MM.1S (cell line): Measurements from ENCODE around the gene DLGAP1.
"Not testable (repeated sequence)": the region's sequence is repeated elsewhere in the genome, so short reads cannot be mapped to it uniquely, and the experiment has no call there.

ENCODE experiments used
- DNase-seq: peaks from one replicate; pipeline ENCODE4 v3.0.0-alpha.2; 2015
- H2AFZ ChIP-seq: fragments of 300-600 bp; sonication (generic); 2 replicates; pipeline ENCODE4 v1.6.0; 2016; ENCODE audit warnings: antibody characterized with exemption, low read length
- H3F3A ChIP-seq: fragments of 300-600 bp; sonication (generic); 2 replicates; pipeline ENCODE4 v1.6.1; 2016; ENCODE audit warnings: mild to moderate bottlenecking, antibody characterized with exemption, low read length, moderate library complexity, mixed read lengths; ENCODE audit not compliant: insufficient read depth
- H3K27ac ChIP-seq: fragments of 300-600 bp; sonication (generic); 2 replicates; pipeline ENCODE4 v1.5.1; 2016; ENCODE audit warnings: mild to moderate bottlenecking, low read length
- H3K27me3 ChIP-seq: fragments of 300-600 bp; sonication (generic); replicated peaks from 2 replicates; pipeline ENCODE4 v1.6.0; 2016; ENCODE audit warnings: low read length; ENCODE audit not compliant: insufficient read depth
- H3K36me3 ChIP-seq: fragments of 300-600 bp; sonication (generic); replicated peaks from 2 replicates; pipeline ENCODE4 v1.6.1; 2016; ENCODE audit warnings: mild to moderate bottlenecking, low read length, mixed read lengths; ENCODE audit not compliant: insufficient read depth
- H3K4me1 ChIP-seq: fragments of 300-600 bp; sonication (generic); 2 replicates; pipeline ENCODE4 v1.6.1; 2016; ENCODE audit warnings: low read length, mixed read lengths
- H3K4me2 ChIP-seq: fragments of 300-600 bp; sonication (generic); 2 replicates; pipeline ENCODE4 v1.6.0; 2016; ENCODE audit warnings: low read depth, low read length
- H3K4me3 ChIP-seq: fragments of 300-600 bp; sonication (generic); 2 replicates; pipeline ENCODE4 v1.5.1; 2016; ENCODE audit warnings: low read length, mixed read lengths
- H3K79me2 ChIP-seq: fragments of 300-600 bp; sonication (generic); 2 replicates; pipeline ENCODE4 v1.6.1; 2016; ENCODE audit warnings: mixed run types, low read length, mixed read lengths
- H3K9ac ChIP-seq: fragments of 300-600 bp; sonication (generic); 2 replicates; pipeline ENCODE4 v1.6.1; 2016; ENCODE audit warnings: low read length, mixed read lengths
- H3K9me2 ChIP-seq: fragments of 300-600 bp; sonication (generic); replicated peaks from 2 replicates; pipeline ENCODE4 v1.6.1; 2016; ENCODE audit warnings: mild to moderate bottlenecking, low read length, mixed read lengths; ENCODE audit not compliant: insufficient read depth
- H3K9me3 ChIP-seq: fragments of 300-600 bp; sonication (generic); replicated peaks from 2 replicates; pipeline ENCODE4 v1.6.1; 2016; ENCODE audit warnings: mild to moderate bottlenecking, low read length, mixed read lengths; ENCODE audit not compliant: insufficient read depth
- H4K20me1 ChIP-seq: fragments of 300-600 bp; sonication (generic); 2 replicates; pipeline ENCODE4 v1.6.1; 2016; ENCODE audit warnings: mild to moderate bottlenecking, low read length, moderate library complexity, mixed read lengths; ENCODE audit not compliant: insufficient read depth
- EZH2 ChIP-seq: fragments of 300-600 bp; sonication (generic); optimal IDR thresholded peaks from 2 replicates; pipeline ENCODE3; 2017; ENCODE audit warnings: low read depth, mild to moderate bottlenecking, antibody characterized with exemption, low read length, mixed read lengths
- EZH2phosphoT487 ChIP-seq: fragments of 300-600 bp; sonication (generic); IDR thresholded peaks from 2 replicates; pipeline ENCODE4 v1.6.1; 2018; ENCODE audit warnings: antibody characterized with exemption, low read length
- TF ChIP-seq, protein P1 (sequence below): fragments of 300-600 bp; sonication (generic); IDR thresholded peaks from 2 replicates; pipeline ENCODE4 v1.5.1; 2016; ENCODE audit warnings: antibody characterized with exemption, low read length, mixed read lengths

Gene DLGAP1

DNA sequence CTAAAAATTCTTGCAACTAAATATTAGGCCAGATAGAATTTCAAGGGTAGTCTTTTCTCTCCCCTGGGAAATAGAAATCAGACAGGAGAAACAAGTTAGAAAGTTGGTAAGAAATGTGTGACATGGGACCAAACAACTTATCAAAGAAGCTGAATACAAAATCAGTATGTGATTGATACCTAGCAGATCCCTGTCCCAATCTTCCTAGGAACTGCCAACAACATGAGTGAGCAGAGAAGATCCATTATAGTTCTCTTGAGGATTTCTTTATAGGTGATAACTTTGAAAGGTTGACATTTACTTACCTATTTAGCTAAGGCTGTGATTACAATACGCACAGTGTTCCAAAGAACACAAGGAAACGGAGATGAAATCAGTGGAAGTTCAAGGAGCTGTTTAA, 162.4 kb downstream of the DLGAP1 start:
- no peaks in the 10 kb centered on the region for H3K79me2 ChIP-seq
- no peaks in the 10 kb centered on the region for H3F3A ChIP-seq
- TF ChIP-seq, protein P1, sequence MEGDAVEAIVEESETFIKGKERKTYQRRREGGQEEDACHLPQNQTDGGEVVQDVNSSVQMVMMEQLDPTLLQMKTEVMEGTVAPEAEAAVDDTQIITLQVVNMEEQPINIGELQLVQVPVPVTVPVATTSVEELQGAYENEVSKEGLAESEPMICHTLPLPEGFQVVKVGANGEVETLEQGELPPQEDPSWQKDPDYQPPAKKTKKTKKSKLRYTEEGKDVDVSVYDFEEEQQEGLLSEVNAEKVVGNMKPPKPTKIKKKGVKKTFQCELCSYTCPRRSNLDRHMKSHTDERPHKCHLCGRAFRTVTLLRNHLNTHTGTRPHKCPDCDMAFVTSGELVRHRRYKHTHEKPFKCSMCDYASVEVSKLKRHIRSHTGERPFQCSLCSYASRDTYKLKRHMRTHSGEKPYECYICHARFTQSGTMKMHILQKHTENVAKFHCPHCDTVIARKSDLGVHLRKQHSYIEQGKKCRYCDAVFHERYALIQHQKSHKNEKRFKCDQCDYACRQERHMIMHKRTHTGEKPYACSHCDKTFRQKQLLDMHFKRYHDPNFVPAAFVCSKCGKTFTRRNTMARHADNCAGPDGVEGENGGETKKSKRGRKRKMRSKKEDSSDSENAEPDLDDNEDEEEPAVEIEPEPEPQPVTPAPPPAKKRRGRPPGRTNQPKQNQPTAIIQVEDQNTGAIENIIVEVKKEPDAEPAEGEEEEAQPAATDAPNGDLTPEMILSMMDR, result no peak
- TF ChIP-seq EZH2phosphoT487 (no peak), EZH2 (no peak)
- no peak overlapping the region for H3K27ac ChIP-seq
- H3K9me3 ChIP-seq, result no peaks in the 10 kb centered on the region
- no peaks in the 10 kb centered on the region for H3K4me1 ChIP-seq
- H2AFZ ChIP-seq, result no peak overlapping the region
- no peak for DNase-seq
- no peaks in the 10 kb centered on the region for H3K27me3 ChIP-seq
- no peak overlapping the region for H3K9ac ChIP-seq
- H3K9me2 ChIP-seq, result no peaks in the 10 kb centered on the region
- no peaks in the 10 kb centered on the region for H3K36me3 ChIP-seq
- H4K20me1 ChIP-seq, result no peaks in the 10 kb centered on the region
- no peak overlapping the region for H3K4me2 ChIP-seq
- no peak overlapping the region for H3K4me3 ChIP-seq

DNA sequence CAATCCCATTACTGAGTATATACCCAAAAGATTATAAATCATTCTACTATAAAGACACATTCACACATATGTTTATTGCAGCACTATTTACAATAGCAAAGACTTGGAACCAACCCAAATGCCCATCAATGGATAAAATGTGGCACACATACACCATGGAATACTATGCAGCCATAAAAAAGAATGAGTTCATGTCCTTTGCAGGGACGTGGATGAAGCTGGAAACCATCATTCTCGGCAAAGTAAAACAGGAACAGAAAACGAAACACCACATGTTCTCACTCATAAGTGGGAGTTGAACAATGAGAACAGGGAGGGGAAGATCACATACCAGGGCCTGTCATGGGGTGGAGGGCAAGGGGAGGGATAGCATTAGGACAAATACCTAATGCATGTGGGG, 167.8 kb downstream of the DLGAP1 start:
- not testable (repeated sequence) for H3K4me2 ChIP-seq, H3K27ac ChIP-seq, H3K4me1 ChIP-seq, H3K9ac ChIP-seq, H3F3A ChIP-seq, H3K36me3 ChIP-seq, H3K9me2 ChIP-seq, H2AFZ ChIP-seq, H3K79me2 ChIP-seq, H3K9me3 ChIP-seq, DNase-seq, H3K27me3 ChIP-seq, H4K20me1 ChIP-seq, H3K4me3 ChIP-seq

DNA sequence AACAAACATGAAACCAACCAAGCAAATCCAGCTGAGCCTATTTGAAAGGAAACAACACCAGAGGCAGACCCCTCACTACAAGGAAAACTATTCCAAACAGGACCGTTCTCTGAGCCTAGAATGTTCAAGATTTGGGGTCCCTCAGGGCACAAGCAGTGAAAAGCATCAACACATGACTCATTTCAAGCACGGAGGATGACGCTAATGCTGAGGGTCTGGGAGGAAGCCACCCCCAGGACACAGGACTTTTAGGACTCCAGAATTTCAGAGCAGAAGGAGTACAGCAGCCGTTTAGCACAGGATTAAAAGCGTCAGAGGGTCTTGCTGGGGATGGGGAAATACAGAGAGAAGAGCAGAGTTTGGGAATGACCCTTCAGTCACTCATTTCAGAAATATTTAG, 168.9 kb downstream of the DLGAP1 start:
- H2AFZ ChIP-seq, result no peak overlapping the region
- no peak overlapping the region for H3K4me3 ChIP-seq
- H3K27ac ChIP-seq, result no peak overlapping the region
- H3K9ac ChIP-seq, result no peak overlapping the region
- H3K4me2 ChIP-seq, result no peak overlapping the region
- H3K79me2 ChIP-seq, result no peaks in the 10 kb centered on the region
- no peak for DNase-seq
- no peaks in the 10 kb centered on the region for H3K27me3 ChIP-seq
- no peaks in the 10 kb centered on the region for H3K9me3 ChIP-seq
- H3K36me3 ChIP-seq, result no peaks in the 10 kb centered on the region
- H4K20me1 ChIP-seq, result no peaks in the 10 kb centered on the region
- TF ChIP-seq, protein P1, result no peak
- TF ChIP-seq EZH2 (no peak), EZH2phosphoT487 (no peak)
- no peaks in the 10 kb centered on the region for H3K4me1 ChIP-seq
- H3K9me2 ChIP-seq, result no peaks in the 10 kb centered on the region
- H3F3A ChIP-seq, result no peaks in the 10 kb centered on the region

DNA sequence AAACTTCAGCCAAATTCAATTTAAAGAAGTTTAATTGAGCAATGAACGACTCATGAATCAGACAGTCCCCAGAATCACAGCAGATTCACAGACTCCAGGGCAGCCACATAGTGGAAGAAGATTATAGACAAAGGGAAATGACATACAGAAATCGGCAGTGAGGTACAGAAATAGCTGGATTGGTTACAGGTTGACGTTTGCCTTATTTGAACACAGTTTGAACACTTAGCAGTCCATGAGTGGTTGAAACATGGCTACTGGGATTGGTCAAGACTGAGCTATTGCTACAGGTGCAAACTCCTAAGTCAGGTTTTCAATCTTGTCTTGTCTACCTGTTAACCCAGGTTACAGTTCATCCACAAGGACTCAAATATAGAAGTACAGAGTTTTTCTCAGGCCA, 169.6 kb downstream of the DLGAP1 start:
- no peak for DNase-seq
- no peaks in the 10 kb centered on the region for H3K9me3 ChIP-seq
- H2AFZ ChIP-seq, result no peak overlapping the region
- no peak overlapping the region for H3K27ac ChIP-seq
- H3K4me1 ChIP-seq, result no peaks in the 10 kb centered on the region
- H4K20me1 ChIP-seq, result no peaks in the 10 kb centered on the region
- no peak overlapping the region for H3K9ac ChIP-seq
- H3F3A ChIP-seq, result no peaks in the 10 kb centered on the region
- no peaks in the 10 kb centered on the region for H3K27me3 ChIP-seq
- no peak overlapping the region for H3K4me3 ChIP-seq
- TF ChIP-seq EZH2phosphoT487 (no peak), EZH2 (no peak)
- TF ChIP-seq, protein P1, result no peak
- H3K36me3 ChIP-seq, result no peaks in the 10 kb centered on the region
- no peaks in the 10 kb centered on the region for H3K79me2 ChIP-seq
- no peaks in the 10 kb centered on the region for H3K9me2 ChIP-seq
- no peak overlapping the region for H3K4me2 ChIP-seq
